Limb (tissue), 2 donors: ENCODE data around the gene INTS3.
A peak's percentile ranks its signal among the peaks of the same experiment; 100 is the strongest.
"Not testable (repeated sequence)": the region's sequence is repeated elsewhere in the genome, so short reads cannot be mapped to it uniquely, and the experiment has no call there.

Experiments used
- DNase-seq, 2 donors: peaks; one replicate each; pipeline ENCODE4 v3.0.0-alpha.2; 2016; ENCODE audit errors: extremely low spot score in 2 of 2

The INTS3 gene

GRCh38 chr1:153698923-153699714 lies 28.7 kb upstream of the INTS3 start:
- DNase-seq: no peak

GRCh38 chr1:153699768-153700167 lies 28.1 kb upstream of the INTS3 start:
- DNase-seq: no peak

DNA sequence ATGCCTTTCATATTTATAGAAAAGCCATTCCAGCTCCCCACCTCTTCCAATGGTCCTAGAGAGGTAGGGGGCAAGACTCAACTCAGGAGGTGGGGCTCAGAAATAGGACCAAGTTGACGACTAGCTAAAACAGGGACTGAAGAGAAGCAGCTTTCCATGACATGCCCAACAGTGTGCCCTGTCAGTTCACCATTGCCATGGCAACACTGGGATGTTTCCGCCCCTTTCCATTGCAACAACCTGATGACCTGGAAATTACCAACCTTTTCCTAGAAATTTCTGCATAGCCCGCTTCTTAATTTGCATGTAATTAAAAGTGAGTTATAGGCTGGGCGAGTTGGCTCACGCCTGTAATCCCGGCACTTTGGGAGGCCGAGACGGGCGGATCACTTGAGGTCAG lies 22.4 kb upstream of the INTS3 start:
- no peak for DNase-seq

GRCh38 chr1:153711026-153711425 lies 16.8 kb upstream of the INTS3 start:
- DNase-seq: no peak

GRCh38 chr1:153716211-153716610 lies 11.6 kb upstream of the INTS3 start:
- not testable (repeated sequence) for DNase-seq

GRCh38 chr1:153717330-153717729 lies 10.5 kb upstream of the INTS3 start:
- no peak for DNase-seq

DNA sequence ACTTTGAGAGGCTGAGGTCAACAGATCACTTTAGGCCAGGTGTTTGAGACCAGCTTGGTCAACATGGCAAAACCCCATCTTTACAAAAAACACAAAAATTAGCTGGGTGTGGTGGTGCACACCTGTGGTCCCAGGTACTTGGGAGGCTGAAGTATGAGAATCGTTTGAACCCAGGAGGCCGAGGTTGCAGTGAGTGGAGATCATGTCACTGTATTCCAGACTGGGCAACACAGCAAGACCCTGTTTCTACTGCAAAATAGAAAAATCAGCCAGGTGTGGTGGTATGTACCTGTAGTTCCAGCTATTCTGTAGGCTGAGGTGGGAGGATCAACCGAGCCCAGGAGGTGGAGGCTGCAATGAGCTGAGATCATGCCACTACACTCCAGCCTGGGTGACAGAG lies 4.2 kb upstream of the INTS3 start:
- DNase-seq: no peak

DNA sequence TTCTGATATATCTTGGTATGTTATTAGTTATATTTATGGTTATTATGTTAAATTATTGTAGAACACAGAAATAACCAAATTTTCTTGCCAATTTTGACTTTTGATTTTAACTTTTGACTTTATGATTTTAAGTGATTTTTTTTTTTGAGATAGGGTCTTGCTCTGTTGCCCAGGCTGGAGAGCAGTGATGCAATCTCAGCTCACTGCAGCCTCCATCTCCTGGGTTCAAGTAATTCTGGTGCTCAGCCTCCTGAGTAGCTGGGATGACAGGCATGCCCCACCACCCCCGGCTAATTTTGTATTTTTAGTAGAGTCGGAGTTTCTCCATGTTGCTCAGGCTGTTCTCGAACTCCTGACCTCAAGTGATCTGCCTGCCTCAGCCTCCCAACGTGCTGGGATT lies 3.2 kb upstream of the INTS3 start:
- not testable (repeated sequence) for DNase-seq

GRCh38 chr1:153728305-153729066 lies 636 bp downstream of the INTS3 start:
- DNase-seq: peak; percentile 59 to 72

GRCh38 chr1:153730468-153730988 lies 2.7 kb downstream of the INTS3 start:
- no peak for DNase-seq

- no peak for DNase-seq
Observed at GRCh38 chr1:153733970-153734369, 6.1 kb downstream of the INTS3 start.

DNA sequence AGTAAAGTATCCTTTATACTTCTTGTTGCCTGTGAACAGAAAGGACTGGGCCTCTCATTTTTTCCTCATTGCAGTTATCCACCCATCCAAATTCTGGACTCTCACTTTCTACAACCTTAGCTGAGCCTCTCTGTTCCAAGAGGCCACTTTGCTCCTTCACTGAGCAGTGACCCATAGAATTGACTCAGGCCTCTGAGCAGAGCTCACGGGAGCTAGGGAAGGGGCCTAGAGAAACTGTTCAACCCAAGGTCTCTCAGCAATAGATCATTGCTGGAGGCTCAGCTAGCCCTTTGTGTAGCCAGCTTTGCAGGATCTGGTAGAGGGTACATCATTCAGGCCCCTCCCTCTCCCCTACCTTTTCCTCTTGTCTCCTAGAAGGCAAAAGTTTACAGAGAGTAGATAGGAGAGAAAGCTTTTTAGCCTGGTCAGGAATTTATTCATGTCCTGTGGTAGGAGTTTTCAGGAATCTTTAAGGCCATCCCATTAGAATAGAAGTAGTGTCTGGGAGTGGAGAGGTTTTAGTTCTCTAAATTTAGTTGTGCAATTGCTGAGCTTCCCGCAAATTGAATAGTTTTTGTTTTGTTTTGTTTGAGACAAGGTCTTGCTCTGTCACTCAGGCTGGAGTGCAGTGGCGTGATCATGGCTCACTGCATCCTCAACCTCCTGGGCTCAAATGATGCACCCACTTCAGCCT lies 6.7 kb downstream of the INTS3 start:
- no peak for DNase-seq

DNA sequence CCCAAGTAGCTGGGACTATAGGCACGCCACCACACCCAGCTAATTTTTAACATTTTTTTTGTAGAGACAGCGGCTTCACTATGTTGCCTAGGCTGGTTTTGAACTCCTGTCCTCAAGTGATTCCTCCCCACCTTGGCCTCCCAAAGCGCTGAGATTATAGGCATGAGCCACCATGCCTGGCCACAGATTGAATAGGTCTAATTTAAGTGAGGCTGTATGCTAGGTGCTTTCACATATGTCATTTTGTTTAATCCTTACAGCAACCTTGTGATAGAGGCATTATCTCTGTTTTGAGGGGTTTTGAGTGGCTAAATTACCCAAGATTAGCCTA lies 7.2 kb downstream of the INTS3 start:
- no peak for DNase-seq

GRCh38 chr1:153741986-153742385 lies 14.1 kb downstream of the INTS3 start:
- no peak for DNase-seq

DNA sequence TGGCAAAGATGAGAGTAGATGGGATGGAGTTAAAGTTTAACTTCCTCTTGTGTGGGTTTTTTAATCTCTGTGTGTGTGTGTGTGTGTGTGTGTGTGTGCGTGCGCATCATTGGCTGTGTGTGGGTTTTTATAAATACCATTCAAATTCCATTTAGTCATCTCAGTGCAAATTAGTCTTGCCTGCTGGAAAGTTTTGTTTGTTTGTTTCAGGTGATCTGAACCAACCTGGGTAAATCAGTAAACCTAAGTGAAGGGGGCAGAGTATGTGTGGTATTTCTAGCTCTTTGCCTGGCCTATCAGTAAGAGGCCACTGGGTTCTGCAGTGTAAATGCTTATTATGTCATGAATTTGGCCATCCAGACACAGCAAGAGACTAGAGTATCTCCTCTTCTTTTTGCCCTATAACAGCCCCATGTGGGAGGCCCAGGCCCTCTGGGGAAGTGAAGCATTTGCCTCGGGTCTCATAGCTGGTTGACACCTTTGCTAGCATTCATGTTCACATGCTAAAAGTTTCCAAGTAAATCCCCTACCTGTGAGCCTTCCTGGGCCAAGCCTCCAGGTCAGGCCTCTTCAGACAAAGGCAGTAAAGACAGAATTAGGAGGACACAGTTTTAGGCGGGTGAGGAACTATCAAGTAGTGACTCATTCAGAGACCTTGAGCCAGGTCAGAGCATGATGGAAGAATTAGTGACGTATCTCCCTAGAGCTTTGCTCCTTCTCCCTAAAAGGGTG lies 14.7 kb downstream of the INTS3 start:
- DNase-seq: no peak

DNA sequence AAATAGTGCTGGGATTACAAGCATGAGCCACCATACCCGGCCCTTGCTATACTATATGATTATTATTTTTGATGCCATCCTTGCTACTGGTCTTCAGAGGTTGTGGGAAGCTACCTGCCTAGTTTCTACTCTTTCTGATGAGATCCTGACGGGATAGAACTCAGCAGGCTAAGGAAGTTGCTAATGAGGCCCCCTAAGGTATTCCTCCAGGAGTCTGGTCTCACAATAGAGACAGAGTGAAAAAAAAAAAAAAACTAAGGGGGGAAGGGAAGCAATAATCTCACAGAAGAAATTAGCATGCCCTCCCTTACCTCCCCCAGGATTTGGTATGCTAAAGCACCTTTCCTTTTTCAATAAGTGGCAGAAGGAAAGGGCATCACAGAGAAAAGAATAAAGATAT lies 17.6 kb downstream of the INTS3 start:
- no peak for DNase-seq

GRCh38 chr1:153746174-153746573 lies 18.3 kb downstream of the INTS3 start:
- no peak for DNase-seq

DNA sequence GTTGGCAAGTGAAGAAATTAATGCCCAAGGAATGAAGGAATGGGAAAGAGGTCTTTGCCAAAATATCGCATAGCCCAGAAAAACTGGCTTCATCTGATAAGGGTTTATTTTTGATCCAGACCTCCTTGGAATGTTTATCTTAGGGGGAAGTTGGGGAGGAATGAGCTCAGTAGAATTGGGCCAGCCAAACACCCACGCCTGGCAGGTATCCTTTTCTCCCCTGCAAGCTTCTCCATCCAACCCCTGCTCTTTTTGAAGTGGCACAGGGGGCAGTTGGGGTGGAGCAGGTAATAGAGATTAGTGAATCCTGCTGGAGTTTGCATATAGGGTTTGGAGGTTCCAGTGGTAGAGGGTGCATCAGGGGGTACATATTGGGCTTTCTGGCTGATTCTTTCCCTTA lies 21.1 kb downstream of the INTS3 start:
- no peak for DNase-seq

- DNase-seq: peak; percentile 81 to 82
Observed at GRCh38 chr1:153749408-153750005, 21.7 kb downstream of the INTS3 start.

- no peak for DNase-seq
Observed at GRCh38 chr1:153750026-153750995, 22.5 kb downstream of the INTS3 start.
